ENCODE data around the gene SGCD.

SGCD gene

DNA sequence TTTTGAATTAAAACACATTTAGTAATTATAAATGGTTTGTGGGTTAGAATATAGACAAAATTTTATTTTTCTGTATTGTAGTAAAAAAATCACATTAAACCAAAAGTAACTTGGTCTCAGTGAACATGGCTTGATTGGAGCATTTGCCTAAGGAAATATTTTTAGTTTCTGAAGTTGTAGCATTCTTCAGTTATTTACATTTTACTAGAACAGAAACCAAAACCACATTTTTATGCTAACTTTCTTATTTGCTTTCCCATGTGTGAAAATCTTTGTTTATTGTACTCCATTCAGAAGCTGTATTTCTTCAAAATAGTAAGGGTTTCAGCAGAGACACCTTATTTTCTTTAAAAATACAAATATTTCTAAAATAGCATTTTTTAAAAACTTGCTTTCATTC lies 129.9 kb downstream of the SGCD start:
- H3K27ac ChIP-seq (ENCODE audit: low read depth, low read length, severe bottlenecking) = no peak overlapping the region

DNA sequence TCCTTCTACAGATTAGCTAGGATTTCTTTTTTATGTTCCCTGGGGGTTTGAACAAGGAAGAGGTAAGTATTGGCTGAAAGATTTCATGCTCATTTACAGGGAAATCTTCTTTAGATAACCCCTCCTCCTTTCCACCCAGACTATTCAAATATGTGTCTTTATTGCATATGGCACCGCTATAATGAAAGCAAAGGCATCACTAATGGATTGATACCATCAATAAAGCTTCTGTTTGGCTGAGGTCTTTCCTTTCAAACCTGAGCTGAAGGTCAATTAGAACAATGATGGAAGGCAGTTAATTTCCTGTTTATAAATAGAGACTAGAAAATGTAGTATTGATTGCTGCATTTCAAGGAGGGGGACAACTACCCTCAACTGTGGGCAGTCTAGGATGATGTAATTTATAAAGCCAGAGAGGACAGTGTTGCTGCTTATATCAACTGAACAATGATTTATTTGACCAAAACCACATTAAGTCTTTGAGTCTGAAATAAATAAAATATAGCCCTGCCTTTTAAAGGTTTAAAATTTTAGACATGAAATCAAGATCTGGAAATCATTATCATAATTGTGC lies 132.9 kb downstream of the SGCD start:
- no peak overlapping the region for H3K4me3 ChIP-seq (ENCODE audit: extremely low read depth, insufficient read depth, low read length, poor library complexity, severe bottlenecking)
- no peaks in the 10 kb centered on the region for H3K4me1 ChIP-seq (ENCODE audit: control insufficient read depth, insufficient read depth, low read length, poor library complexity, severe bottlenecking)
- no peaks in the 10 kb centered on the region for H3K36me3 ChIP-seq (ENCODE audit: control insufficient read depth, insufficient read depth, low read length)
- H3K27ac ChIP-seq (ENCODE audit: low read depth, low read length, severe bottlenecking) = no peak overlapping the region
- no peaks in the 10 kb centered on the region for H3K9me3 ChIP-seq (ENCODE audit: control insufficient read depth, low read length)
- WGBS, 2 experiments (ENCODE audit: insufficient coverage in 2 of 2) = 100% methylated on average over 1 of the region's 1 CpG; no CpG with 5 or more reads in 1 of the 2 experiments

More for the DNA sequence above, 129.9 kb downstream of the SGCD start:
- H3K4me3 ChIP-seq (ENCODE audit: extremely low read depth, insufficient read depth, low read length, poor library complexity, severe bottlenecking) = no peak overlapping the region
- no peaks in the 10 kb centered on the region for H3K4me1 ChIP-seq (ENCODE audit: control insufficient read depth, insufficient read depth, low read length, poor library complexity, severe bottlenecking)
- H3K36me3 ChIP-seq (ENCODE audit: control insufficient read depth, insufficient read depth, low read length) = no peaks in the 10 kb centered on the region
- H3K9me3 ChIP-seq (ENCODE audit: control insufficient read depth, low read length) = no peaks in the 10 kb centered on the region

DNA sequence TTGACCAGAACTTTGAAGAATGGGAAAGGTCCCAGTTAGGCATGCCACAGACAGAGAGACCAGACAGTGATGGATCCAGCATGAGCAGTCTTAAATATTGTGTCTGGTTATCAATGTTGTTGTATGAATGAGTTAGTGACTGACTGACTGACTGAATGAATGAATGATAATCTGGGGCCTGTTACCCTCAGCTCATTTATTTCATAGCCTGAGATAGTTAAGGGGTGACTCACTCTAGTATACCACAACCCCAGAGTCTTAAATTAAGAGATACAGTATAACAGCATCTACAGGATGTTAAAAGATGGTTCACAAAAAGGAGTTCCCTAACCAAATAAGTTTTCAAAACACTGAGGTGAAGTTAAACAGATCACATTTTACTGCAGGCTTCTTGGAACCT lies 133.5 kb downstream of the SGCD start:
- H3K4me1 ChIP-seq (ENCODE audit: control insufficient read depth, insufficient read depth, low read length, poor library complexity, severe bottlenecking) = no peaks in the 10 kb centered on the region
- no peak overlapping the region for H3K27ac ChIP-seq (ENCODE audit: low read depth, low read length, severe bottlenecking)
- no peaks in the 10 kb centered on the region for H3K9me3 ChIP-seq (ENCODE audit: control insufficient read depth, low read length)
- H3K36me3 ChIP-seq (ENCODE audit: control insufficient read depth, insufficient read depth, low read length) = no peaks in the 10 kb centered on the region
- H3K4me3 ChIP-seq (ENCODE audit: extremely low read depth, insufficient read depth, low read length, poor library complexity, severe bottlenecking) = no peak overlapping the region

DNA sequence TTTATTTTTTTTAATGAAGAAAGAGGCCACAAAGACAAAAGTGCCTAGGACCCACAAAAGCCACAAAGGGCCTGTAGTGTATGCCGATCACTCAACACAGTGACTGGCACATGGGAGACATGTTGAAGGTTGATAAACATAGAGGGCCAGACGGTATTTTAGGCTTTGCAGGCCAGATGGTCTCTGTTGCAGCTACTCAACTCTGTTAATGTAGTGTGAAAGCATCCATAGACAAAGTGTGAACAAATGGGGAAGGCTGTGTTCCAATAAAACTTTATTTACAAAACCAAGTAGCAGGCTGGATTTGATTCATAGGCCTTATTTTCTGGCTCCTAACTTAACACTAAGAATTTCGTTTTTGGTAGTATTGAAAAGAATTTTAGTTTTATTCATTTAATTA lies 139.9 kb downstream of the SGCD start:
- 70 to 71% methylated on average over 2 of the region's 3 CpGs for whole genome bisulfite sequencing, 2 experiments (ENCODE audit: insufficient coverage in 2 of 2)
- Histone ChIP-seq H3K4me1 (ENCODE audit: control insufficient read depth, insufficient read depth, low read length, poor library complexity, severe bottlenecking) (no peaks in the 10 kb centered on the region), H3K27ac (ENCODE audit: low read depth, low read length, severe bottlenecking) (no peak overlapping the region), H3K36me3 (ENCODE audit: control insufficient read depth, insufficient read depth, low read length) (no peaks in the 10 kb centered on the region), H3K9me3 (ENCODE audit: control insufficient read depth, low read length) (no peaks in the 10 kb centered on the region), H3K4me3 (ENCODE audit: extremely low read depth, insufficient read depth, low read length, poor library complexity, severe bottlenecking) (no peak overlapping the region)

DNA sequence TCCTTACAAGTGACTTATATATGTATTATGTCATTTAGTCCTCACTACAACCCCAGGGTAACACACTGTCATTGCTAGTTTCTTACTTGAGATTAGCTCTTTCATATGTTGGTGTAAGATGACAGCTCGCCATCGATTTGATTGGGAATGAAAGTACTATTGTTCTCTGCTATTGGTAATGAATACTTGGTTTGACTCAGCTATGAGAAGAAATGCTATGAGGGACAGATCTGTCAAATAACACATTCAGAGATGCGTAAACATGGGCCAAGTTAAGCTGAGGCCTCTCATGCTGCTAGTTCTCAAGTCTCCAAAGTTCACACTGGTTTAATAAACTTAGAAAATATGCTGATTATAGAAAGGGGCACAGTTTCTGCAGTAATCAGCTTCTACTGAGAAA lies 142.7 kb downstream of the SGCD start:
- WGBS, 2 experiments (ENCODE audit: insufficient coverage in 2 of 2) = 96 to 100% methylated on average over 2 to 3 of the region's 3 CpGs

DNA sequence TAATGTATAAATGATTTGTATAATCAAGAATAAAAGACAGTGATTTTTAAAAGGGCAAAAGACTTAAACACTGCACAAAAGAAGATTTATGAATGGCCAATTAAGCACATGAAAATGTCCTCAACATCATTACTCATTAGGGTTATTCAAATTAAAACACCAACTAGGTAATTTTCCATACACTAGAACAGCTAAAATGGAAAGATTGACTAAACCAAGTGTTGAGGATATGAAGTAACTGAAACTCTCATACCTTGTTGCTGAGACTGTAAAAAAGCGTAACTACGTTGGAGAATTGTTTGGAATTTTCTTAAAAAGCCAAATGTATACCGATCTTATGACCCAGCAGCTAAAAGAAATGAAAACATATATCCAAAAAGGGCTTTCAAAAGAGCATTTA lies 144.9 kb downstream of the SGCD start:
- Histone ChIP-seq H3K27ac (ENCODE audit: low read depth, low read length, severe bottlenecking) (no peak overlapping the region), H3K36me3 (ENCODE audit: control insufficient read depth, insufficient read depth, low read length) (no peaks in the 10 kb centered on the region), H3K4me1 (ENCODE audit: control insufficient read depth, insufficient read depth, low read length, poor library complexity, severe bottlenecking) (peaks cover 8% of the 10 kb centered on the region), H3K4me3 (ENCODE audit: extremely low read depth, insufficient read depth, low read length, poor library complexity, severe bottlenecking) (no peak overlapping the region), H3K9me3 (ENCODE audit: control insufficient read depth, low read length) (no peaks in the 10 kb centered on the region)
- WGBS, 2 experiments (ENCODE audit: insufficient coverage in 2 of 2) = 100% methylated on average over 2 of the region's 3 CpGs; no CpG with 5 or more reads in 1 of the 2 experiments

More for the DNA sequence above, 142.7 kb downstream of the SGCD start:
- Histone ChIP-seq H3K4me1 (ENCODE audit: control insufficient read depth, insufficient read depth, low read length, poor library complexity, severe bottlenecking) (no peaks in the 10 kb centered on the region), H3K9me3 (ENCODE audit: control insufficient read depth, low read length) (no peaks in the 10 kb centered on the region), H3K4me3 (ENCODE audit: extremely low read depth, insufficient read depth, low read length, poor library complexity, severe bottlenecking) (no peak overlapping the region), H3K27ac (ENCODE audit: low read depth, low read length, severe bottlenecking) (no peak overlapping the region), H3K36me3 (ENCODE audit: control insufficient read depth, insufficient read depth, low read length) (no peaks in the 10 kb centered on the region)

DNA sequence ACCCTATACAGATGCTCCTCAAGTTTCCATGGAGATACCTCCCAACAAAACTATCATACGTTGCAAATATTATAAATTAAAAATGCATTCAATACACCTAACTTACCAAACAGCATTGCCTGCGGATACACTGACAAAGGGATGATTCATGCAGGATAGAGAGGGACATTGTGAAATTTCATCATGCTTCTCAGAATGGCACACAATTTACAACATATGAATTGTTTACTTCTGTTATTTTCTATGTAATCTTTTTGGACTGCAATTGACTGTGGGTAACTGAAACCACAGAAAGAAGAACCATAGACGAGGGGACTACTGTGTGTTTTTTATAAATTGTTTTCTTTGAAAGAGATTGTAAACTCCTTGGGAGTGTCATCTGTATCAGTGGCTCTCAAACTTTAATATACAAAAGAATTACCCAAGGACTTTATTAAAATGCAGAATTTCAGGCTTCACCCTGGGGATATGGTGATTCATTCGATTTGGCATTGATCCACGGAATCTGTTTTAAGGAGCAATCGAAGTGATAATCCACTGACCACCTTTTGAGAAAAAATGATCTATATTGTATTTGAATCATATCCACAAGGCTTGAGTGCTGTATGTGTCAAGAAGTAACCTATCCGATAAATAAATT lies 146.4 kb downstream of the SGCD start:
- Histone ChIP-seq H3K27ac (ENCODE audit: low read depth, low read length, severe bottlenecking) (no peak overlapping the region), H3K4me1 (ENCODE audit: control insufficient read depth, insufficient read depth, low read length, poor library complexity, severe bottlenecking) (peaks cover 8% of the 10 kb centered on the region), H3K4me3 (ENCODE audit: extremely low read depth, insufficient read depth, low read length, poor library complexity, severe bottlenecking) (no peak overlapping the region), H3K9me3 (ENCODE audit: control insufficient read depth, low read length) (no peaks in the 10 kb centered on the region), H3K36me3 (ENCODE audit: control insufficient read depth, insufficient read depth, low read length) (no peaks in the 10 kb centered on the region)
- 100% methylated on average over 1 of the region's 7 CpGs; no CpG with 5 or more reads in 1 of the 2 experiments for WGBS, 2 experiments (ENCODE audit: insufficient coverage in 2 of 2)

DNA sequence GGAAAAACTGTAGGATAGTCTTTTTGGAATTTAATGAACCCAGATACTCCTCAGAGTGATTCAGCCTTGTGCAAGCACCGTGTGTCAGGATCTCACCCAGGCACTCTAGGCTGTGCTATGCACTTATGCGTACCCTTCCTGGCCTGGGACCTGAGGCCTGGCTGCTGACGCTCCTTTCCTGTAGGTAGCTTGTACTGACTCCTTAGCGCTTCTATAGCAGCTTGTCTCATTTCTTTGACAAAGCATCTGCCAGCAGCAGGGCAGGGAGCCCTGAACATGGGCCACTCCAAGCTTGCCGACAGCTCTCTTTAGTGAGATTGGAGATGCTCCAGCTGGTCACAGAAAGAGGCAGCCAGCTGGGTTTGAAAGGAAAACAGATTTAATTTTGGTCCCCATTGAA lies 147.3 kb downstream of the SGCD start:
- Histone ChIP-seq H3K27ac (ENCODE audit: low read depth, low read length, severe bottlenecking) (no peak overlapping the region), H3K4me1 (ENCODE audit: control insufficient read depth, insufficient read depth, low read length, poor library complexity, severe bottlenecking) (peaks cover 8% of the 10 kb centered on the region), H3K36me3 (ENCODE audit: control insufficient read depth, insufficient read depth, low read length) (no peaks in the 10 kb centered on the region), H3K9me3 (ENCODE audit: control insufficient read depth, low read length) (no peaks in the 10 kb centered on the region), H3K4me3 (ENCODE audit: extremely low read depth, insufficient read depth, low read length, poor library complexity, severe bottlenecking) (no peak overlapping the region)
- 85 to 91% methylated on average over 4 to 5 of the region's 5 CpGs for WGBS, 2 experiments (ENCODE audit: insufficient coverage in 2 of 2)

DNA sequence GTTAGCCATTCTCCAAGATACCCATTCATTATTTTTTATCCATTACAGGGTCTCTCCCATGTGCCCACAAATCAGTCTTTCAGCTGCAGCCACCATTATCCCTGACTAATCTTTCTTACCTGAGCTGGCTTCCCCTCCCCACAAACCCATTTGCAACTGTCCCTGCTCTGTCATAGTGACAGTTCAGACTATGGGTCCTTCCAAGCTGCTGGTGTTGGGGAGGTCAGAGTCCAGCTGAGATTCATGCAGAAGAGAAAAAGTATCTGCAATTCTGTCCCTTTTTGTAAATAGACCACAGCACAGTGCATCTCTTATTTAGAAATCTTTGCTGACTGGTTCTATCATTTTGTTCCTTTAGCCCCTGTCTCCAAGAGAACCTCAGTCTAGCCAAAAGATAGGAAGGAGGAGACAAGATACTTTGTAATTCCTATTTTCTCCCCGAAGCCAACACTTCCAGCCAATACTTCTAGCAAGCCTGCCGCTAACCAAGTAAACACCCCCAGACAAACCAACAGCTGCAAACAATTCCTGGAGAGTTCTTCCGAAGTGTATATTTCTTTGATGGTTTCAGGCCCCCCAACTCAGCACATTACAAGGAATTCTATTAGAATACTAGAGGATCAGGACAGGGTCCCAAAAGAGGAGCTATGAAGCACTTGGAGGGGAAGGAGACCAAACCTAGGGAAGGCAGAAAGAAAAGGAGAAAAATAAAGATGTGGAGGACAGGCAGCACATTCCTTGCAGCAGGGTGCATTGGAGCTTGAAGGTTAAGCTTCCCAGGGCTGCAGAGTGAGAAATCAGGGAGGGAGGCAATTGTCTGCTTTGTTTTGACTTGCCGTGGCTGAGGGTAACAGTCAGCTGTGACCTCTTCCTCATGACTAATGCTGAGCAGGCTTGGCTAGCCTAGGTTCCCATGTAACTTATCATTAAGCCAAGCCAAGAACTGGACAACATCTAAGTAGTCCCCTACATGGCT lies 148.5 kb downstream of the SGCD start:
- 57% methylated on average over 1 of the region's 4 CpGs; no CpG with 5 or more reads in 1 of the 2 experiments for WGBS, 2 experiments (ENCODE audit: insufficient coverage in 2 of 2)
- peak overlapping the region; percentile 60 for H3K27ac ChIP-seq (ENCODE audit: low read depth, low read length, severe bottlenecking)
- H3K9me3 ChIP-seq (ENCODE audit: control insufficient read depth, low read length) = no peaks in the 10 kb centered on the region
- peaks cover 8% of the 10 kb centered on the region for H3K4me1 ChIP-seq (ENCODE audit: control insufficient read depth, insufficient read depth, low read length, poor library complexity, severe bottlenecking)
- H3K36me3 ChIP-seq (ENCODE audit: control insufficient read depth, insufficient read depth, low read length) = no peaks in the 10 kb centered on the region
- H3K4me3 ChIP-seq (ENCODE audit: extremely low read depth, insufficient read depth, low read length, poor library complexity, severe bottlenecking) = no peak overlapping the region

DNA sequence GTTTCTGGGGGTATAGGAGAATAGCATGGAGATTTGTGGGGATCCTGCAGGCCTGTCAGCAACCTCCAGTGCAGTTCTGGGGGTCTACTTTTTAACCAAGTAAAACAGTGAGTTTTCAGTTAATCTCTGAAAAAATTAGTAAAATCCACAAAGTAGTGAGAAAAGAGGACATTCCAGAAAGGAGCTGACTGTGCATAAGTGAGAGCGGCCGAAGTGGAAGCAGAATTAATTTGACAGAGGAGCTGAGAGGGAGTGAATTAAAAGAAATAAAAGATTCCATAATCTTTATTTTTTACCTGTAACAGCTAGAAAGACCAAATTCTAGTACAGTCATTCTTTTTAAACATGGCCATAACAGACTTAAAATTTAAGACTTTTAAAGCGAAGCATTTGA lies 149.2 kb downstream of the SGCD start:
- whole genome bisulfite sequencing, 2 experiments (ENCODE audit: insufficient coverage in 2 of 2) = 96% methylated on average over 3 of the region's 3 CpGs; no CpG with 5 or more reads in 1 of the 2 experiments
- Histone ChIP-seq H3K4me3 (ENCODE audit: extremely low read depth, insufficient read depth, low read length, poor library complexity, severe bottlenecking) (no peak overlapping the region), H3K9me3 (ENCODE audit: control insufficient read depth, low read length) (no peaks in the 10 kb centered on the region), H3K27ac (ENCODE audit: low read depth, low read length, severe bottlenecking) (peak overlapping the region; percentile 60), H3K4me1 (ENCODE audit: control insufficient read depth, insufficient read depth, low read length, poor library complexity, severe bottlenecking) (peaks cover 8% of the 10 kb centered on the region), H3K36me3 (ENCODE audit: control insufficient read depth, insufficient read depth, low read length) (no peaks in the 10 kb centered on the region)

All from mesodermal cell (in vitro differentiated cells).